ENCODE results near the gene LBR.

LBR gene

GRCh38 chr1:225366552-225366951 lies 61.3 kb downstream of the LBR start:
- in situ Hi-C loops (cut with MboI; ENCODE audit: low sequenced_read_pairs, unreplicated experiment), result no loop called here
- TF ChIP-seq CTCF (IDR thresholded peaks at IDR 0.05; ENCODE audit: borderline replicate concordance, control extremely low read depth, extremely low read depth, insufficient read depth, missing control alignments), result no peak
- DNase-seq (ENCODE audit: low spot score), result no peak

- no peak for DNase-seq (ENCODE audit: low spot score)
- TF ChIP-seq CTCF (IDR thresholded peaks at IDR 0.05; ENCODE audit: borderline replicate concordance, control extremely low read depth, extremely low read depth, insufficient read depth, missing control alignments), result no peak
- in situ Hi-C loops (cut with MboI; ENCODE audit: low sequenced_read_pairs, unreplicated experiment), result no loop called here
Measured at GRCh38 chr1:225366018-225366417, 61.8 kb downstream of the LBR start.

DNA sequence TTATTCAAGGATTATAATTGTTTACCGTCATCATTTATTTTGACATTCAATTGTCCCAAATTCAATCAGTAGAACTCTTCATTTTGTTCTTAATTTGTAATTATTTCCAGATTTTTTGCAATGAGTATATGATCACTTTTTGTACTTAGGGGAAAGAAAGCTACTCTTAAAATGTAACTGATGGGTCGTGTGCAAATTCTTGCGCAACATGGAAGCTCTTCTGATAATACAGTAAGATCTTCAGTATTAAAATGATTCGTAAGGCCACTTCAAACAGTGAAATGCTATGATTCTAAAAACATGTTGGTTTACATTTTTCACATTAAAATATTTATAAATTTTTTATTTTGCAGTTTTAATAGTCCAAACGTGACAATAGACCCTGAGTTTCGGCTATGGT lies 63.4 kb downstream of the LBR start:
- in situ Hi-C loops (cut with MboI; ENCODE audit: low sequenced_read_pairs, unreplicated experiment), result no loop called here
- no peak for DNase-seq (ENCODE audit: low spot score)
- TF ChIP-seq CTCF (IDR thresholded peaks at IDR 0.05; ENCODE audit: borderline replicate concordance, control extremely low read depth, extremely low read depth, insufficient read depth, missing control alignments), result no peak

GRCh38 chr1:225362805-225363204 lies 65.0 kb downstream of the LBR start:
- DNase-seq (ENCODE audit: low spot score), result no peak
- in situ Hi-C loops (cut with MboI; ENCODE audit: low sequenced_read_pairs, unreplicated experiment), result no loop called here
- TF ChIP-seq CTCF (IDR thresholded peaks at IDR 0.05; ENCODE audit: borderline replicate concordance, control extremely low read depth, extremely low read depth, insufficient read depth, missing control alignments), result no peak

DNA sequence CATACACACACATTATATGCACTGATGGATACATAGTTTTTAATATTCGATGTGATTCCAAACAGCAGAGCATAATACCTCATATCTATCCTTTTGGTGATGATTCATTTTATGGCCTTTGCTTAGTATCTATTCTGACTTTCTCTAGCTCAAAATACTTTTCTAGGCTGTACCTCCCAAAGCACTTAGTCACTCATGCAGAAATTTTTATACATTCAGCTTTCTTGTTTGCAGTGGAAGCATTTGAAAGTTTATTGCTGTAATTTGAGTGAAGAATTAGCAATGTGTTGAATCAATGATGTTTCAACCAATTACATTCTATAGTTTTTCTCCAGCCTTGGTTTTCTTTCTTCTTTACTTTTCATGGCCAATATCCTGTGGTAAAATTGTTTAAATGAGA lies 66.7 kb downstream of the LBR start:
- in situ Hi-C loops (cut with MboI; ENCODE audit: low sequenced_read_pairs, unreplicated experiment), result no loop called here
- TF ChIP-seq CTCF (IDR thresholded peaks at IDR 0.05; ENCODE audit: borderline replicate concordance, control extremely low read depth, extremely low read depth, insufficient read depth, missing control alignments), result no peak
- no peak for DNase-seq (ENCODE audit: low spot score)

GRCh38 chr1:225360119-225360518 lies 67.7 kb downstream of the LBR start:
- TF ChIP-seq CTCF (IDR thresholded peaks at IDR 0.05; ENCODE audit: borderline replicate concordance, control extremely low read depth, extremely low read depth, insufficient read depth, missing control alignments), result no peak
- DNase-seq (ENCODE audit: low spot score), result no peak
- in situ Hi-C loops (cut with MboI; ENCODE audit: low sequenced_read_pairs, unreplicated experiment), result no loop called here

DNA sequence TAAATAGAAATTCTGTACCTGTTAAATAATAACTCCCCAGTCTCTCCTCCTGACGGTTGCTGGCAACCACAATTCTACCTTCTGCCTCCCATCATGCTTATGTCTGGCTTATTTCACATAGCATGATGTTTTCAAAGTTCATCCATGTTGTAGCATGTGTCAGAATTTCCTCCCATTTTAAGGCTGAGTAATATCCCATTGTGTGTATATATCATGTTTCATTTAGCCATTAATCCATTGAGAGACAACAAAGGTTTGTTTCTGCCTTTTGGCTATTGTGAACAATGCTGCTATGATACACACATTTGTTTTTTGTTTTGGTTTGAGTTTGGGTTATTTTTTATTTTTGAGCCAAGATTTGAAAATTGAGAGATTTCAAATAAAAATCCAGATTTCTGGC lies 72.0 kb downstream of the LBR start:
- no peak for DNase-seq (ENCODE audit: low spot score)
- no peak for TF ChIP-seq CTCF (IDR thresholded peaks at IDR 0.05; ENCODE audit: borderline replicate concordance, control extremely low read depth, extremely low read depth, insufficient read depth, missing control alignments)
- in situ Hi-C loops (cut with MboI; ENCODE audit: low sequenced_read_pairs, unreplicated experiment), result no loop called here
